Tibial nerve (tissue), 4 donors: ENCODE measurements around the gene TRMU.

Experiments used
- EP300 ChIP-seq, 2 donors: sonication (generic); formaldehyde crosslinking; IDR thresholded peaks; one replicate each; pipeline ENCODE4 v1.6.1; 2017; ENCODE audit warnings: antibody characterized with exemption in 2 of 2, mild to moderate bottlenecking in 1 of 2
- POLR2A ChIP-seq, 2 donors: fragments of 450-650 bp; IDR thresholded peaks; one replicate each; pipeline ENCODE4 v1.6.1; 2017; ENCODE audit warnings: antibody characterized with exemption in 2 of 2, mild to moderate bottlenecking in 2 of 2, moderate library complexity in 2 of 2
- TF ChIP-seq, protein P1 (sequence below), 5 experiments: fragments of 200-600 bp in 3 of 5; fragments of 450-650 bp in 2 of 5; sonication (generic) in 3 of 5; IDR thresholded peaks; one replicate each; pipeline ENCODE4 v1.5.1; 2016 to 2019; ENCODE audit warnings: antibody characterized with exemption in 5 of 5, mild to moderate bottlenecking in 3 of 5, moderate library complexity in 2 of 5

DNA sequence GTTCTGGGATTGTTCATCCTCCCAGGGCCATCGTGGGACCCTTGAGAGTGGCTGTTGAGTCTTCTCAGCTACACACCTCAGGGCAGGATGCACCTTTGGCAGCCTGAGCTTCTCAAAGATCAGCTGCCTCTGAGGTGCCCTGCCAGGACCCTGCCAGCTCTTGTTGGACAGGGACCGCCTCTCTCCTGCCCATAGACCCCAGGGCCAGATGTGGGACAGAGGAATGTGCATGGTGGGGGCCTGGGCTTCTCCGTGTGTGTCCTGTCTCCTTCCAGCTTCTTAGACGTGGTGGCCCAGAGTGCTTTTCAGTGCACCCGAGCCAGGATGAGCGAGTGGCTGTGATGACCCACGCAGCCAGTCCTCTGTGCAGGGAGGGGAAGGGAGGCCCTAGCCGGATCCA is 5.9 kb upstream of the TRMU start:
- TF ChIP-seq POLR2A (IDR thresholded peaks at IDR 0.05) = no peak
- TF ChIP-seq, protein P1, sequence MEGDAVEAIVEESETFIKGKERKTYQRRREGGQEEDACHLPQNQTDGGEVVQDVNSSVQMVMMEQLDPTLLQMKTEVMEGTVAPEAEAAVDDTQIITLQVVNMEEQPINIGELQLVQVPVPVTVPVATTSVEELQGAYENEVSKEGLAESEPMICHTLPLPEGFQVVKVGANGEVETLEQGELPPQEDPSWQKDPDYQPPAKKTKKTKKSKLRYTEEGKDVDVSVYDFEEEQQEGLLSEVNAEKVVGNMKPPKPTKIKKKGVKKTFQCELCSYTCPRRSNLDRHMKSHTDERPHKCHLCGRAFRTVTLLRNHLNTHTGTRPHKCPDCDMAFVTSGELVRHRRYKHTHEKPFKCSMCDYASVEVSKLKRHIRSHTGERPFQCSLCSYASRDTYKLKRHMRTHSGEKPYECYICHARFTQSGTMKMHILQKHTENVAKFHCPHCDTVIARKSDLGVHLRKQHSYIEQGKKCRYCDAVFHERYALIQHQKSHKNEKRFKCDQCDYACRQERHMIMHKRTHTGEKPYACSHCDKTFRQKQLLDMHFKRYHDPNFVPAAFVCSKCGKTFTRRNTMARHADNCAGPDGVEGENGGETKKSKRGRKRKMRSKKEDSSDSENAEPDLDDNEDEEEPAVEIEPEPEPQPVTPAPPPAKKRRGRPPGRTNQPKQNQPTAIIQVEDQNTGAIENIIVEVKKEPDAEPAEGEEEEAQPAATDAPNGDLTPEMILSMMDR (IDR thresholded peaks at IDR 0.05) = no peak
- no peak for TF ChIP-seq EP300 (IDR thresholded peaks at IDR 0.05)
